GM19240 (cell line): ENCODE data around the gene INSM1.
A peak's percentile ranks its signal among the peaks of the same experiment; 100 is the strongest.
"Not testable (repeated sequence)": the region's sequence is repeated elsewhere in the genome, so short reads cannot be mapped to it uniquely, and the experiment has no call there.

ENCODE experiments used
- DNase-seq: peaks from one replicate; pipeline ENCODE4 v3.0.0; 2011; ENCODE audit warnings: low spot score; ENCODE audit not compliant: insufficient read length

Gene INSM1

GRCh38 chr20:20367575-20368417, at the start of gene INSM1:
Gene INSM1 (plus strand): TSS chr20:20368104. CDS start chr20:20368268, 164 bp downstream.
- DNase-seq = no peak

DNA sequence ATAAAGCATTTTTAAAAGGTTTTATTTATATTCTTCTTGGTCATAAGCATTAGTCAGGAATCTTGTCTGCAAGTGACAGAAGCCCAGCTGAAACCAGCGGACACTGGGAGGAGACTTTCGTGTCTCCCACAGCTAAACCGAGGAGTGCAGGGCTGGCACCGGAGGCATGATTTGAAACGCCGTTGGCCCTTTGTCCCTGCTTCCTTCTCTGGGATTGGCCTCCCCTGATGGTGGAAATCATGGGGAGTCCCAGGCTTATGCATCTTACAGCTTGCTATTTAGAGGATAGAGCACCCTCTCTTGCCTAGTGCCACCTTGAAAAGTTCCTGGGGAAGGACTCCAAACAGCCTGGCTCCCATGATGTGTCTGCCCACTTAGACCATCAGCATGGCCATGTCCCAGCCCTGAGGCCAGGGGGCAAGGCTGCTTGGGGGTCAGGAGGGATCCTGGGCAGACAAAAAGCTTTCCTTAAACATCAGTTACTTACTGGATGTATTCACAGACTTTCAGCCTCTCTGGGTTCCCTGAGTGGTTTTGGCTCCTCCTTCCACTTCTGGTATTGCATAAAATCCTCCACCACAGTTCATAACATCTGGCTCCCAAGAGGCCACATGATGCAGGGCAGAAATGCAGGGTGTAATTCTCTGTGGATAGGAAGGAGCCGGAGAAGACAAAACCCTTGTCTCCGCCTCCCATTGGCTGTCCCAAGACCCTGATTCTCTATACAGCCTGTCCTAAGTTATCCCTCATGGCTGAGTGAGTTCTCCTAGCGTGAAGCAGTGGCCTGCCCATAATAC, 49.3 kb upstream of the INSM1 start:
- no peak for DNase-seq

- no peak for DNase-seq
Measured at GRCh38 chr20:20321134-20321533, 46.8 kb upstream of the INSM1 start.

DNA sequence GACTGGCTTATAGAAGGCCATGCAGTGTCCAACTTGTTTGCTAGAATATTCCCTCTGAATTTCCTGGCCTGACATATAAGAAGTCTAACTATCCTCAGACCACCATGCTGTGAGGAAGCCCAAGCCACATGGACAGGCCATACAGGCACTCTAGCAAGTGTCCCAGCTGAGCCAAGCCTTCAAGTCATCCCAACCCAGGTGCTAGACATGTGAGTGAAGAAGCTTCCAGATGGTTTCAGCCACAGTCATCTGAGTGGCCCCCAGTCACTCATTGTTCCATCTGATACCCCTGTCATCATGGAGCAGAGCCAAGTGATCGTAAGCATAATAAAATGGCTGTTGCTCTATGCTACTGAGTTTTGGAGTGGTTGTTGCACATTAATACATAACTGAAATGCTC, 46.0 kb upstream of the INSM1 start:
- DNase-seq = no peak

- no peak for DNase-seq
Measured at GRCh38 chr20:20322912-20323311, 45.0 kb upstream of the INSM1 start.

DNA sequence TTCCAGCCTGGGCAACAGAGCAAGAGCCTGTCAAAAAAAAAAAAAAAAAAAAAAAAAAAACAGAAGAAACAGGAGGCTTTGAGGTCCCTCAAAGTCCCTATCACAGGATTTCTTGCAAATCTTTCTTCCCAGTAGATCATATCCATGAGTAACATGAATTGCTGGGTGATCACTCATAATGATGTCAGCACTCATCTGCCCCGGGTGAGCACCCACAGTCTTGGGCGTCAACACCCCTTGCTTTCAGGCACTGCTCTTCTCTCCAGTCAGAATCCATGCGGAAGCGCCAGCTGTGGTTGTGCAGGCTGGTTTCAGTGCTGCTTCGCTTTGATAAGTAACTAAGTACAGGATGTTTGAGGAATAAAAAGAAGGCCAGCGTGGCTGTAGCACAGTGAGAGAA, 40.2 kb upstream of the INSM1 start:
- no peak for DNase-seq

GRCh38 chr20:20329564-20329963, 38.3 kb upstream of the INSM1 start:
- no peak for DNase-seq

- no peak for DNase-seq
Measured at GRCh38 chr20:20331156-20331555, 36.7 kb upstream of the INSM1 start.

- no peak for DNase-seq
Measured at GRCh38 chr20:20331817-20332216, 36.1 kb upstream of the INSM1 start.

GRCh38 chr20:20333866-20334265, 34.0 kb upstream of the INSM1 start:
- DNase-seq = no peak

DNA sequence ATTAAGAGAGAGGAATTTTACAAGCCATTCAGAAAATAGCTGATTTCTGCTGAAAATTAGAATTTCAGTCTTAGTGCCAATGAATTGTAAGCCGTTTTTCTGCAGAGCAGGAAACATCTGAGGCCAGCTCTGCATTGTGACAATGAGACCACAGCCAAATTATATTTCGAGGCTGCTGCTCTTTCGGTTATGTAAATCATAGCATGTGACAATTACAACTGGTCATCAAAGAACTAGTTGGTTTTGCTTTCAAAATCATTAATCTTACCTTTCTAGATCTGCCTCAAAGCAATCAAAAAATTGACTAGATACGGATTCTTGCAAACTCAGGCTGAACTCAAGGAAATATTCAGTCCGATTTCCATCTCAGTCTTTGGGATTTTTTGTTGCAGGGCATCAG, 33.4 kb upstream of the INSM1 start:
- DNase-seq = peak; percentile 40

- no peak for DNase-seq
Measured at GRCh38 chr20:20338133-20338730, 29.7 kb upstream of the INSM1 start.

DNA sequence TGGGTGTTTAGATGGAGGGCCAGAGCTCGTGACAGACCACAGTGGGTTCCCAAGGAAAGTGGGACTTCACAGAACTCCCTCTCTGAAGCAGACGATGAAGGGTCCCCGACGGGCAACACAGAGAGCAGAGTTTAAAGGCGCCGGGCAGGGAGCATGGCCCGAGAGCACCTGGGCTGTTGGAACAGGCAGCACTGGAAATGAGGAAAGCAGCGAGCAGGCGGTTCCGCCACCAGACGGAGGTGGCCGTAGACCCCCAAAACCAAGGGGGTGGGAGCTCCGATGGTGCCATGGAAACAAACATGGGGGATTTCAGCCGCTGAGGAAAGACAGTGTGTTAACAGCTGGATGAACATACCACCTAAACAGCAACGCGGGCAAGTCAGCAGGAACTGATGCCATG, 27.5 kb upstream of the INSM1 start:
- DNase-seq = no peak

DNA sequence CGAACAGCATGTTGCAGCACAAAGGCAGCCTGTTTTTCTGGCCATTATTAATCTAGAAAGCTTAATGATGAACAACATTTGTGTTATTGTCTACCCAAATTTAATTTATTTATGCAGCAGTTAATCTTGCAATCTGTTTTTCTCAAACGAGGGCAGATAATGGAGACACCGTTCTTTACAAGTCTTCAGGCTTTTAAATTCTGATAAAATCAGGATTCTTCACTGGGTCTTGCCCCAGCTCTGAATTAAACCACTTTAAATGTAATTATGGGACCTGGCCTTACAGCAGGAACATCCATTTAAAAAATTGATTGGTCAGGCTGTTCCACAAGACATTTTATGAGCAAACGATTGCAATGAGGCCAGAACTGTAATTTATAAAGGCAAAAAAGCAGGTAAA, 26.5 kb upstream of the INSM1 start:
- no peak for DNase-seq

GRCh38 chr20:20342066-20342465, 25.8 kb upstream of the INSM1 start:
- no peak for DNase-seq

GRCh38 chr20:20343932-20344331, 24.0 kb upstream of the INSM1 start:
- no peak for DNase-seq

DNA sequence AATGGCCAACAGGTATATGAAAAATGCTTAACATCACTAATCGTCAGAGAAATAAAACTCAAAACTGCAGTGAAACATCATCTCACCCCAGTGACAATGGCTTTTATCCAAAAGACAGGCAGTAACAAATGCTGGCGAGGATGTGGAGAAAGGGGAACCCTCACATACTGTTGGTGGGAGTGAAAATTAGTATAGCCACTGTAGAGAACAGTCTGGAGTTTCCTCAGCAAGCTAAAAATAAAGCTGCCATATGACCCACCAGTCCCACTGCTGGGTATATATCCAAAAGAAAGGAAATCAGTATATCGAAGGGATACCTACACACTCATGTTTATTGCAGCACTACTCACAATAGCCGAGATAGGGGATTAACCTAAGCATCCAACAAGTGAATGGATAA, 23.4 kb upstream of the INSM1 start:
- no peak for DNase-seq

GRCh38 chr20:20353576-20353975, 14.3 kb upstream of the INSM1 start:
- no peak for DNase-seq

- DNase-seq = not testable (repeated sequence)
Measured at GRCh38 chr20:20355503-20355902, 12.4 kb upstream of the INSM1 start.

GRCh38 chr20:20358801-20359200, 9.1 kb upstream of the INSM1 start:
- no peak for DNase-seq

GRCh38 chr20:20359628-20360027, 8.3 kb upstream of the INSM1 start:
- DNase-seq = no peak

- DNase-seq = no peak
Measured at GRCh38 chr20:20360464-20360863, 7.4 kb upstream of the INSM1 start.
